Measurements from ENCODE around the gene ATP1B1.

GRCh38 chr1:169118227-169118626 is 11.7 kb downstream of the ATP1B1 start:
- TF ChIP-seq CTCF (IDR thresholded peaks at IDR 0.05): no peak
- no peak for TF ChIP-seq POLR2A (IDR thresholded peaks at IDR 0.05)
